Stimulated activated CD4-positive, alpha-beta T cell treated with anti-CD3 and anti-CD28 coated beads, Interleukin-4, amount 100 ng/mL, for 1 hour (primary cell): Measurements from ENCODE around the gene JDP2.

Experiments used
- DNase-seq: peaks from one replicate; pipeline ENCODE4 v3.0.0-alpha.2; 2020

Gene JDP2

GRCh38 chr14:75519826-75520728, 92.3 kb downstream of the JDP2 start:
- DNase-seq: no peak

DNA sequence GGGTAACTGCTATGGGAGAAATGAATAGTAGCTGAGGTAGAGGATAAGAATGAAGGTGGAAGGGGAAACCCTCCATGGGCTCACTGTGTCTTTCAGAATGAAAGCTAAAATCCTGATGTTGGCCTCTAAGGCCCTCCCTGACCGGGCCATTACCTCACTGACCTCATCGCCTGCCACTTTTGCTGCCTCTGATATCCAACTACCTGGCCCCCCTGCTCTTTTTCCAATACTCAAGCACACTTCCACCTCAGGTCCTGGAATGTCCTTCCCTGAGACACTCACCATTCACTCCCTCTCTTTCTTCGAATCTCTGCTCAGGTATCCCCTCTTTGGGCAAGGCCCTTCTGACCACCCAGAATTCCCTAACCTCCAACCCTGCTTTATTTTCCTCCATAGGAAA, 93.0 kb downstream of the JDP2 start:
- DNase-seq: no peak

- DNase-seq: no peak
Observed at GRCh38 chr14:75521415-75522199, 93.8 kb downstream of the JDP2 start.

- peak; percentile 71 for DNase-seq
Observed at GRCh38 chr14:75522224-75522982, 94.6 kb downstream of the JDP2 start, which contains the start of gene BATF. Gene BATF, plus strand, starts transcription at chr14:75522469. Its CDS starts 214 bp downstream, at chr14:75522683.

GRCh38 chr14:75522983-75523318, 95.1 kb downstream of the JDP2 start:
- no peak for DNase-seq
